ENCODE data around the gene SAPCD1.

GRCh38 chr6:31758281-31758680 is 4.2 kb upstream of the SAPCD1 start:
- TF ChIP-seq CTCF (IDR thresholded peaks at IDR 0.05) (no peak), EZH2 (IDR thresholded peaks at IDR 0.05; ENCODE audit: borderline replicate concordance, insufficient read depth, low read depth, low read length, poor library complexity, severe bottlenecking) (no peak)

Measured in B cell (primary cell).